Measurements from ENCODE around the gene MEIOB.

Gene MEIOB

DNA sequence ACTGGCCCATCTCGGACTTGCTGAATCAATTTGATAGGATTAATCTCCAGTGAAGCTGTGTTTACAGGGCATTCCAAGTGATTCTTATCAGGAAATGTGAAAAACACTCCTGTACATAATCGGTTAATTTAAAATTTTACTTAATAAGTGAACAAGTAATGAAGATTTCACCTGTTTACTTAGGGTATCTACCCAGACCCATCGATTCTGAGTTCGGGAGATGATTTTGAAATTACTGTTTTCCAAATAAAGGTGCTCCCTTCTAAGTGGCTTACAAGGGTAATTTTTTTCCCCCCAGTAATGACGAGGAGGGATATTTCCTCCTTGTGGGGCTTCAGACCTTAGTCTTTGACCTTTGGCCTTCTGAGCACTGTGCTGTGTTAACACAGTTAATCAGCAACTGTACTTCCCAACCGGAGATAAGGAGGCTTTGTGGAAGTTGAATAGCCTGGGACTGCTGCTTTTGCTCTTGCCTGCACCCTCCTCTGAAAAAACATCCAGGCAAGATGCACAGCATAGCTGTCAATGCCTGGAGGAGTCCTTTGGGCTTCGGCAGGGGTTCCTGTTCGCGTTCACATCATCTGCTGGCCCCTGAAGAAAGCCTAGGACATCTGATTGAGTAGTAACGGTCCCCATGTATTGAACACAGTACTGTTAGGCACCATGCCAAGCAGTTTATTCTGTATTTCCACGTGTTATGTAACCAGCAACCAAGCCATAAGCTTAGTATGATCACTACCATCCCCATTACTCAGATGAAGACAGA is 43.1 kb downstream of the MEIOB start:
- no peak for DNase-seq (ENCODE audit: low spot score)

DNA sequence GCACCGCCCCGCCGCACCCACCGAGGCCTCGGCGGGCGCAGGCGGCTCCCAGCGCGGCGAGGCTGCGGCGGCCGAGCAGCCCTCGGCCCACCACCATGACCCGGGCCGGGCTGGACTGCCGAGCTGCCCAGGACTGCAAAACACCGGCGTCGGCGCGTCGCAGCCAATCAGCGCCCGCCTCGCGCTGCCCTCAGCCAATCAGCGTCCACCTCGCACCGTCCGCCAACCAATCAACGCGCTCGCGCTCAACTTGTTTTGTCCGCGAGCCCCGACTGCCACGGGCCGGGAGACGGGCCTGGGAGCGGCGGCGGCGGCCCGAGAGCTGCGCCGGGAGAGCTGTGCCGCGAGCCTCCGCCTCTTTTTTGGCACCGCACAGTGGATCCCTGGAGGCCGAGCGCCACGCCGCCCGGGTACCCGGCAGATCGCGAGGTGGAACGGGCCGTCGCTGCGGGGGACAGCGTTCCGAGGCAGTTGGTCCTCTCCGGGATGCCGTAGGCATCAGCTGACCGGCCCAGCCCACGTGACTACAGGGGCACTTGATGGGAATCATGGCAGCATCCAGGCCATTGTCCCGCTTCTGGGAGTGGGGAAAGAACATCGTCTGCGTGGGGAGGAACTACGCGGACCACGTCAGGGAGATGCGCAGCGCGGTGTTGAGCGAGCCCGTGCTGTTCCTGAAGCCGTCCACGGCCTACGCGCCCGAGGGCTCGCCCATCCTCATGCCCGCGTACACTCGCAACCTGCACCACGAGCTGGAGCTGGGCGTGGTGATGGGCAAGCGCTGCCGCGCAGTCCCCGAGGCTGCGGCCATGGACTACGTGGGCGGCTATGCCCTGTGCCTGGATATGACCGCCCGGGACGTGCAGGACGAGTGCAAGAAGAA is 45.0 kb downstream of the MEIOB start, which contains the start of the genes FAHD1 and HAGH:
FAHD1 (plus strand) TSS at position 516 of the 883 bp plus-strand sequence; CDS start at position 549, 33 bp downstream.
HAGH (minus strand) TSS at position 135 of the 883 bp plus-strand sequence; CDS start at position 97, 38 bp downstream.
- peak; percentile 95 for DNase-seq (ENCODE audit: low spot score)

DNA sequence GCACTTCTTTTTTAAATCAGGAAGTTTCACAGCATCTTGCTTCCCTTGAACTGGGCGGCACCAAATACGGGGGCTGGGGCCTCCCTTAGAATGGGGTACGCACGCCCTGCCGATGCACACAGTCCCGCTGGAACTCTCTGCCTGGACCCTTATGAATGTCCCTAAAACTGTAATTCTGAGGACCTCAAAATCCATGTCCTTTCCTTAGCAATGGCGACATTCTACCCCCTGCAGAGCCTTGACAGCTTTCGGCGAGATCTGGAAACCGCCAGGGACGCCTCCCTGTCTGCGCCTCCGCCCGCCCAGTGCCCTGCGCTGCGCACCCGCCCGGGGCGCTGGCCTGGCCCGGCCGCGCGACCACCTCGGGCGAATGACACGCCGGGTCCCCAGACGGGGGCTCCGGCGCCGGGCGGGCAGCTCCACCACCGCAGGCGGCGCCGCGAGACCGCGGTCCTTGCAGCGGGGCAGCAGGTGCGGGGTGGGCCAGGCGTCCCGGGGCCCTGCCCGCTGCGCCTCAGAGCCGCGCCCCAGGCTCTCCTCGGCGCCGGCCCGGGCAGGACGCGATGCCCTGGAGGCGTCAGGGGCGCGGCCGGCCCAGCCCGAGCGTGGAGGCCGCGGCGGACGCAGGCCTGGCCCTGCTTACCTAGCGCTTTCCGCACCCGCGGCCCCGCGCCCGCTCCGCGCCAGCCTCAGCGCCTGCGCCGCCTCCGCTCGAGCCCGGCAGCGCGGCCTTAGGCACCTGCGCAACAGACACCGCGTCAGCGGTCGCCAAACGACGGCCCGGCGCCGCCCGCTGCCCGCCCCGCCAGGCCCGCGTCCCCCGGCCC is 45.9 kb downstream of the MEIOB start:
- DNase-seq (ENCODE audit: low spot score), result no peak

DNA sequence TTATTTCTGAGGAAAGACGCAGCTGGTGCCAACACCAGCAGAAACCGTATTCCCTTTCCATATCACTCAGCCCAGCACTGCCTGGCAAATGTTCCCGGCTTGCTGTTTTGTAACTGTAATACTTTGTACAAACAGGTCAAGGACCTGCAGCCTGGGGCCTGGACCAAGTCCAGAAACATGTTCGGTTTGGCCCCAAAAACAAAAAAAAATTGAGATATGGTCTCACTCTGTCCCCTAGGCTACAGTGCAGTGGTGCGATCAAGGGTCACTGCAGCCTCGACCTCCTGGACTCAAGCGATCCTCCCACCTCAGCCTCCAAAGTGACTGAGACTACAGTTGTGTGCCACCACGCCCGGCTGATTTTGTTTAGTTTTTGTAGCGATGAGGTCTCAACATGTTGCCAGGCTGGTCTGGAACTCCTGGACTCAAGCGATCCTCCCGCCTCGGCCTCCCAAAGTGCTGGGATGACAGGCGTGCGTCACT is 46.5 kb downstream of the MEIOB start:
- no peak for DNase-seq (ENCODE audit: low spot score)

DNA sequence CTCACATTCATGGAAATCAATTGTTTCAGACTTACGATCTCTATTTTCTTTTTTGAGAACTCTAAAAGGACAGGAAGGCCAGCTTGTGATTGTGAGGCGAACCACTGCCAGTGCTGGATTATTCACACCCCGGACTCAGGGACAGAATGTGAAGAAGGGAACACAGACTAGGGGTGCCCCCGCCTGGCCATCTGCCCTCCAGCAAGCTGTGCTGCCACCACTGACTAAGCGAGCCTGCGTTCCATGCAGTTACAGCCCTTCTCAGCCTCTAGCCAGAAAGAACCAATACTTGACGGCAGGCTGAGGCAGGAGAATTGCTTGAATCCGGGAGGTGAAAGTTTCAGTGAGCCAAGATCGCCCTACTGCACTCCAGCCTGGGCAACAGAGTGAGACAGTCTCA is 48.1 kb downstream of the MEIOB start:
- DNase-seq (ENCODE audit: low spot score), result peak; percentile 74

DNA sequence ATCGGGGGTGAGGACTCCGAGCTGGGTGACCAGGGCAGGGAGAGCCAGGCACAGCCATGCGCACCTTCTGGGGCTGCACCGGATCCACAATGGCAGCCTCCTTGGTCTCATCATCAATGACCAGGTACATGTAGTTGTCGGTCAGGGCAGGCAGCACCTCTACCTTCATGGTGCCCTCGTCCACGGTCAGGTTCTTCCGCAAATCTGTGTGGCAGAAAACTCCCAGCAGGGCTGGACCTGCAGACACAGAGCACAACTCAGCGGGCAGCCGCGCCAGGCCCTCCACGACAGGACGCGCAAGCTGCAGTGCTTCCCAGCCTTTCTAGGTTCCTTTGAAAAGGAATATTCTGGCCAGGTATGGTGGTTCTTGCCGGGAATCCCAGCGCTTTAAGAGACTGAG is 49.2 kb downstream of the MEIOB start:
- no peak for DNase-seq (ENCODE audit: low spot score)

DNA sequence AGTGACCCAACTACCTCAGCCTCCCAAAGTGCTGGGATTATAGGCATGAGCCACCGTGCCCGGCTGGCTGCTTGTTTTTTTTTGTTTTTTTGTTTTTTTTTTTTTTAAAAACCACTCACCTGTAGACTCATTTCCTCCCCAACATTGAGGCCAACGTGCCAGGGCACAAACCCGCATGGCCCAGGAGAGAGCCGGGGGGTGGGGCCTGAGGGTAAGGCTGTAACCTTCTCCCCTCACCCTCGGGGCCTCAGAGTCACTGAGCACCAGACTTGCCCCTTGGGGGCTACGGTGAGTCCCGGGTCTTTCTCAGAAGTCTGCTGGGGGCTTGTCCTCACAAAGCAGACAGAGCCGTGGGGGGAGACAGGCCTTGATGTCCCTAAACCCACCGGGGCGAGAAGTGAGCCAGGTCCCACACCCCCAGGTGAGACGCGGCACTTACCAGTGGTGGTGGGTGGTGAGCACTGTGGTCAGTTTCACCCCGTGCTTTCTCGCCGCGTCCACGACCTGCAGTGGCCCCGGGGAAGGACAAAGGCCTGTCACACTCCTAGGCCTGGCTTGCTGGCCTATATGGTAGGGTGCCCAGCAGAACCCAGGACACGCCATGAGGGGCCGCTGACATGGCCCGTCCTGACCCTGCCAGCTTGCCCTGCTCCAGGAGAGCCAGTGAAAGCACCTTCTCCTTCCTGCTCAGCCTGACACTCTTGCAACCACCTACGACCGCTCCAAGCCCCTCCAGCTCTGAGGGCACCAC is 49.9 kb downstream of the MEIOB start:
- DNase-seq (ENCODE audit: low spot score), result no peak

DNA sequence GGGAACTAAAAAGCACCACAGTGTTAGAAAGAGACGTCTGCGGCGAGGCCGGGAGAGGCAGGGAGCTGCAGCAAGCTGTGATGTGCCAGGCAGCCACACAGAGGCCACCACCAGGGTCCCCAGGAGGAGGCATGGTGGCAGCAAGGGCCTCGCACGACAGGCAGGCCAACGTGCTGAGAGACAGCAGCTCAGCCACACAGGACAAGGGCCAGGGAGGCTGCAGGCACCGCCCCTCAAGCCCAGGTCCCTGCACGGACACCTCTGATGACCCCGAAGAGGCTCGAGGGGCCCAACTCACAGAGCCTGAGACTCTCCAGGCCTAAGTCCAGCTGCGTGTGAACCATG is 51.0 kb downstream of the MEIOB start:
- no peak for DNase-seq (ENCODE audit: low spot score)

DNA sequence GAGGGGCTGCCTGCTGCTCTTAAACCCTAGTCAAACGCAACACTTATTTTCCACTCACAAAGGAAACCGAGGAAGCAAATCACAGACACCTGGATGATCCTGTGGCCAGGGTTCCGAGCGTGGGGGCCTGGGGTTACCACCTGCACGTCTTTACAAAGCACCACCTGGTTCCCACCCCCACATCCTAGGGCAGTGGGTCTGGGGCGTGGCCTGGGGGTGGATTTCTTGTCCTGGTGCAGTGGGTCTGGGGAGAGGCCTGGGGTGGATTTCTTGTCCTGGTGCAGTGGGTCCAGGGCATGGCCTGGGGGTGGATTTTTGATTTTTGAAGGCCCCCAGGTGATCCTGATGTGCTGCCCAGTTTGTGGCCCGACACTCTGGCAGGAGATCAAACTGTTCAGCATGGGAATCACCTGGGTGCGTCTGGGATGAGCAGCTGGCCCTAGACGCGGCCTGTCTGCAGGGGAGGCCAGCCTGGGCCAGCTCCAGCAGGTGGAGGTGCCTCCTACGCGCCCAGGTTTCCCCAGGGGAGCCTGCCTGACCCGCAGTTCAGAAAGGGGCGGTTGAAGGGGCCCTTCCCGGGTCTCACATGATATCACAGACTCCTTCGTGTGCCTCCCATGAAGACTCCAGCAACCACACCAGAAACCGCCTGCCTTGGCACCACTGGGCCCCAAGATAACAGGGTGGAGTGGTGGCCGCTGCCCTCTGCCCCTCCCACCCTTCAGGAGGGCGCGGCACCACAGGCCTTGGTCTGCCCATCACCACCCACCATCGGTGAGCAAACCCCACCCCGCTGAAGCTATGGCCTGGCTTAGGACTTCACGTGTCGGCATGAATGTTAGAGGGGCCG is 51.6 kb downstream of the MEIOB start:
- no peak for DNase-seq (ENCODE audit: low spot score)

DNA sequence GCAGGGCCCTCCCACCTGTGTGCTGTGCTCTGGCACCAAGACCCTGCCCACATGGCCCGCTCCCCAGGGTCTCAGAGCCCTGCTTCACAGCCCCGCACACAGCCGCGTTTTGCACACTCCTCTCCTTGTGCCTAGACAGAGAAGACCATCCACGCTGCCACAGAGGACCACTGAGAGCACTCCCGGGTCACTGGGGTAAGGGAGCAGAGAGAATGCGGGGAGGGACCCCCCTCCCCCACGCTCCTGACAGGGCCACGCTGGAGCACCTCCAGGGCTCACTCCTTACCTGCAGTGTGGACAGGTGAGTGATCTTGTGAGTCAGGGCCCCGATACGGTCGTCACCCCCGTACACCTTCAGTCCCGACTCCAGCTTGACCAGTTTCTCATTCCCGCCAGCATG is 52.4 kb downstream of the MEIOB start:
- DNase-seq (ENCODE audit: low spot score), result no peak

DNA sequence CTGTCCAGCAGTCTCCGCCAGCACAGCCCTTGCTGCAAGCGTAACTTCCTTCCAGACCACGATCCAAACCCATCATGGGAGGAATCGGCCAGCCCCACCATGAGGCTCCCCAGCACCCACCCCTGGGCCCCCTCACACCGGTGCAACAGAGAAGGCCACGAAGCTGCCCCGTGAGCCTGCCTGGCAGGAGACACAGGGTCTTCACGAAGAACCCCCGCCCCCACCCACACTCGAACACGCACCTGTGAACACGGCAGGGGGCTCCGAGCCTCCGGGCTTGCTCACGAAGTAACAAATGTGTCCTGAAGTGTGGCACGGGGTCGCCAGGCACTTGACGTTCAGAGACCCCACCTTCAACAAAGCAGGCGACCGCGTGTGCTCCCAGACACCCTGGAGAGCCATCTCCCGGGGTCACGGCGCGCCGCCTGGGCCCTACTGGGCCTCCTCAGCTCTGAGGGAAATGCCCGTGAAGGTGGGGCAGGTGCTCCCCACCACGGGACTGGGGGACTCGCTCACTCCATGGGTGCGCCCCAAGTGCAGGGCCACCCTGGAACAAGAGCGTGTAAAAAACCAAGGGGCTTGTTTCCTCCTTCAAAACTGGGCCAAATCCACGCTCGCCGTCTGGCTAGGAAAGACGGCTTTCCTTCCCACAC is 53.0 kb downstream of the MEIOB start:
- DNase-seq (ENCODE audit: low spot score), result no peak

DNA sequence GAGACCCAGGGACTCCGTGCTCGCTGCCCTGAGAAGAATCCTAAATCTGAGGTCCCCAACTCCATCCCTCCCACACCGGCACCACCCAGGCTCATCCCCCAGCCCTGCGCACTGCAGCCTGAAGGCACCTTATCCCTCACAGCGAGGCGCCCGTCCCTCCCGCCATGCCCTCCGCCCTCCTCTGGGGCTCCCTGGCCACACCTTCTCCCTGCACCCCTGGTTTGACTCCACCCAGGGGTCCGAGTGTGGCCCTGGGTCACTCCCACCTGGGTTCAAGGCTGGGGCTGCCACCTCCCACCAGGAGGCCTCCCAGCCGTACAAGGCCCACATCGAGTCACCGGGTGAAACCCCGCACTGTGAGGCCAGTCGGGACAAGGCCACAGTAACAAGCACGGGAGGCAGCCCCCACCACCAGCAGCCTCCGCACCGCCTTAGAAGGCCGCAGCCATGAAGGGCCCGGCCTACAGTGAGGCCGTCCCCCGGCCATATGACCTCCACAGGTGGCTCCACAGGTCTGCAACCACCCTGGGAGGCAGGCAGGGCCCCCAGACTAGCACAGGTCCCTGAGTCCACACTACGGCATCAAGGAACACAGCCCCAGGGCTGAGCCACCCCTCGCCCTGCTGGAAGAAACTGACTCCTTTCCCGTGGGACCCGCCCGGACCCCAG is 53.6 kb downstream of the MEIOB start:
- DNase-seq (ENCODE audit: low spot score), result no peak

DNA sequence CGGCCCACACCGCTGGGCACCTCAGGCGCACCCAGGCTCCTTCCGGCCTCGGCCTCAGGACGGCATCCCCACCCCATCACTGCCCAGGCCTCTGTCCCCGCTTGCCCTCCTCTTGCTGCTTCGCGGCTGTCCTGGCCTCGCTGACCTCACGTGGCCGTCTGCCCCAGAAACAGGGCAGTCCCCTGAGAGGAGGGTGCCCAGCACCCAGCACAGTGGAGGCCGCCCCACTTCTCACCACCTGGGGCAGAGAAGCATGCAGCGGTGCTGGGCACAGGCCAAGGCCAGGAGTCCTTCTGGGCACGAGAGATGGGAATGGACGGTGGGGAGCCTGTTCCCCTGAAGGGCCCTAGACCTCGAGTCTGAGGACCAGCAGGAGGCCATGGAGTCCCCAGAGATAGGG is 54.2 kb downstream of the MEIOB start:
- no peak for DNase-seq (ENCODE audit: low spot score)

DNA sequence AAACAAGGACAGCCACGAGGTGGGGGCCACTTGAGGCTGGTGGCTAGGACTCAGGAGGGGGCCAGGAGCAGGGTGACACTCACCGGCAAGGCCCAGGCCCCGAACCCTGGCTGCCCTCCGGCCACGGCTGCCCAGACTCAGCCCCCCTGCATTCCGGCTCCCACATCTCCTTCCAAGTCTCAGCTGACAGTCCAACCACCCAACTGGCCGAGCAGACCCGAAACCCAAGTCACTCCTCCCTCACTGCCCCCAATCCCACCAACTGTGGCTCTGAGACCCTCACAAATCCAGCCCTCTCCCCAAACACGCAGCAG is 54.7 kb downstream of the MEIOB start:
- DNase-seq (ENCODE audit: low spot score), result no peak

DNA sequence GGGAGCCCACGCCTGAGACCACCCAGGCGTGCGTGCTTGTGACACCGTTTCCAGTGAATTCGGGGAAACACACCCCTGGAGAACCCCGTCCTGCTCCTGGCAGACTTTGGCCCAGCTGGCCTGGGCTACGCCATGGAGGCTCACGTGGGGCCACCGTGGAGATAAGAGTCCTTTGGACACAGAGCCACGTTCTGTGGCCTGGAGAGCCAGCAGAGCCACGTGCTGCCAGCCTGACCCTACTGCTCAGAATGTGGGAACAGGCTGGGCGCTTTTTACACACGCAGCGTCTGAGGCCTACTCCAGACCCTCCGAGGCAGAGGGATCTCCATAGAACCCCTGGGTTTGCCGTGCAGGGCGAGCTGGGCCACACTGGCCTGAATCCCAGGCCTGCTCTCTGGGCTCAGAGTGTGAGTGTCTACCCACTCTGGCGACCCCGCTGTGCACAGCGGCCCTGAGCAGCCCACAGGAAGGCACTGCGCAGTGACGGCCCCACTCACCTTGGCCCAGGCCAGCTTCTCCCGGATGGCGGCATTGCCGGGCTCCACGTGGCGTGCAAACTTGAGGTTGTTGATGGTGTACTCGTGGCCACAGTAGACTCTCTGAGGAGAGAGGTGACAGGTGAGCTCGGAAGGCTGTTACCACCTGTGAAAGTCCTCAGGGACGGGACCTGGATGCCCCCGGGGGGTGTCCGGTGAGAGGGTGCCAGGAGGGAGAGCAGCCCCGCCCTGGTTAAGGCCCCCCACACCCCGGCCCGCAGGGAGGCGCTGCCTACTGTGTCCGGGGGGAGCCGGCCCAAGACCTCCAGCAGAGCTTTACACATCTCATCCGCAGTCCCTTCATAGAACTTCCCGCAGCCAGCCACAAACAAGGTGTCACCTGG is 55.3 kb downstream of the MEIOB start:
- DNase-seq (ENCODE audit: low spot score), result no peak

DNA sequence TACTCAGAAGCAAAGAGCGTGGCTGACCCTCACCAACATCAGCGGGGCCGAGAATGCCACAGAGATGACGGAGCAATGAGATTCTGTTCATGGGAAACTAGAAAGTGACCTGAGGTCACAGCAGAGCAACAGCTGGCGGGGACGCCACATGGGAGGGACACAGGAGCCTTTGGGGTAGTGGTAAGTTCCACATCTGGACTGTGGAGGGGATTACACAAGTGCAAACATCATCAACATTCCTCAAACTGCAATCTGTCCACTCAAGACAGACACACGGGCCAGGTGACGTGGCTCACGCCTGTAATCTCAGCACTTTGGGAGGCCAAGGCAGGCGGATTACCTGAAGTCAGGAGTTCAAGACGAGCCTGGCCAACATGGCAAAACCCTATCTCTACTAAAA is 56.5 kb downstream of the MEIOB start:
- no peak for DNase-seq (ENCODE audit: low spot score)

DNA sequence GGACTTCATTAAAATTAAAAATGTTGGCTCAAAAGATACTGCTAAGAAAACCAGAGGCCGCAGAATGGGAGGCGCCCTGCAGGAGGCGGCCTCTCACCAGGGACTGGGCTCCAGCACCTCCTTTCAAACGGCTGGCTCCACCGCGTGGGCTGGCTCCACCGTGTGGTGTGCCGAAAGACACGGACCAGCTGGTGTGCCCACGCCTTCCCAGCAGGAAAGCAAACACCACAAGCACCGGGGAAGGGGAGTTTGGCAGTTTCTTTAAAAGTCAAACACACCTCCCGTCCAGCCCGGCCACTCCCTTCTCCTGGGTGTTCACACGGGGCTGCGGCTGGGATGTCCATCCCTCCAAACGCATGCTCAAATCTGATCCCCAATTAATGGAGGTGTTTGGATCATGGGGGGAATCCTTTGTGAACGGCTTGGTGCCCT is 59.2 kb downstream of the MEIOB start:
- peak; percentile 71 for DNase-seq (ENCODE audit: low spot score)

DNA sequence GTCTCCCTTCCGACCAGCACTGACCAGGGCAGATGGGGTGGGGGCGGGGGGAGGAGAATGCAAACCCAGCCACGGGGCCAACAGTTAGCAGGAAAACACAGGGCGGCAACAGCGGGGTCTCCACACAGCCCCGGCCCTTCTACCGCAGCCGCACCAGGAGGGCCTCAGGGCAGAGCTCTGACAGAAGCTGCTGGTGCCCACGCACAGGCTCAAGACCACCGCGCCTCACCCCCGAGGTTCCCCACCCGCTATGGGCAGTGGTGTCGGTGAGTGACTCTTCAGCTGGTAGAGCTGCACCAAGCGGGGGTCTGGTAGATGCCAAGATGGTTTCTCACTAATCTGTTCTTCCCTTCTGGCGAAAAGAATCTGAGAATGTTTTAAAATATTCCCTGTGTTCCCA is 61.4 kb downstream of the MEIOB start:
- DNase-seq (ENCODE audit: low spot score), result no peak
